Duodenal mucosa (tissue), 2 donors: ENCODE measurements around the gene PCDH12.

Source experiments
- H3K27ac ChIP-seq: one replicate; pipeline ENCODE4 v1.7.0; 2013; ENCODE audit warnings: low read depth, low read length
- H3K27me3 ChIP-seq, 2 donors: one replicate each; pipeline ENCODE4 v1.7.0; 2013; ENCODE audit warnings: low read length in 2 of 2, control low read depth in 1 of 2; ENCODE audit not compliant: insufficient read depth in 2 of 2, control insufficient read depth in 1 of 2
- H3K36me3 ChIP-seq, 2 donors: one replicate each; pipeline ENCODE4 v1.7.0; 2013; ENCODE audit warnings: low read length in 2 of 2, control low read depth in 1 of 2; ENCODE audit not compliant: insufficient read depth in 2 of 2, control insufficient read depth in 1 of 2
- H3K4me1 ChIP-seq, 2 donors: one replicate each; pipeline ENCODE4 v1.7.0; 2013; ENCODE audit warnings: low read length in 2 of 2, control low read depth in 1 of 2; ENCODE audit not compliant: insufficient read depth in 2 of 2, control insufficient read depth in 1 of 2
- H3K4me3 ChIP-seq, 2 donors: one replicate each; pipeline ENCODE4 v1.7.0; 2013; ENCODE audit warnings: low read length in 2 of 2, low read depth in 1 of 2
- H3K9ac ChIP-seq, 2 donors: one replicate each; pipeline ENCODE4 v1.7.0; 2013; ENCODE audit warnings: low read length in 2 of 2, low read depth in 1 of 2
- H3K9me3 ChIP-seq, 2 donors: one replicate each; pipeline ENCODE4 v1.7.0; 2013; ENCODE audit warnings: low read length in 2 of 2, control low read depth in 1 of 2; ENCODE audit not compliant: control insufficient read depth in 1 of 2

PCDH12 gene

DNA sequence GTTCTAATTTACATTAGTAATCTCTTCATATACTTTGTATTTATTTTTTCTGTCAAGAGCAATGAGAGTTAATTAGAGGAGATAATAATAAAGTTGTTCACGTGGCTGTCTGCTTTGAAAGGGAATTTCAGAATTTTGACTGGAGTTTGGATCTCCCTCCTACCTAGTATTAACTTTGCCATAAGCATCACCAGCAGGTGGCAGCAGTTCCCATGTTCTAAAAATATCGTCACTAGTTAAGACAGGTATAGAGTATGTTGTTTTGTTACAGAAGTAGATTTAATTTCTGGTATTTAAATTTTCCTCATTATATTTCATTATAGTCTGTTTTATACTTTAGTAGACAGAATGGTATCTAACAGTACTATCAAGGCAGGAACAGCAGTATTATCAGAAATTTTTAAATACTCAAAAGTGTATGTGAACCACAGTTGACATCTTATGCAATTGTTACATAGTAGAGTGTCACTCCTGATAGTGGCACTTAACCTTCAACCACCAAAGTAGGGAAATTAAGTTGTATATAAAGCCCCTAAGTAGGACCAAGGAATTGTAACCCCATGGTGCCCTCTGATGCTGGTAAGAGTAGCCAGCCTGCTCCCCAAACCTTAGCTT, 34.5 kb upstream of the PCDH12 start:
- Histone ChIP-seq H3K27me3 (no peaks in the 10 kb centered on the region), H3K9ac (no peak overlapping the region), H3K4me1 (peaks cover 2 to 4% of the 10 kb centered on the region in 2 donors), H3K4me3 (no peak overlapping the region), H3K27ac (no peak overlapping the region), H3K9me3 (no peaks in the 10 kb centered on the region), H3K36me3 (peaks cover 15 to 33% of the 10 kb centered on the region in 2 donors)

GRCh38 chr5:141989720-141990119, 31.7 kb upstream of the PCDH12 start:
- no peak overlapping the region for H3K9ac ChIP-seq
- H3K27me3 ChIP-seq: no peaks in the 10 kb centered on the region
- H3K4me1 ChIP-seq: no peaks in the 10 kb centered on the region
- H3K9me3 ChIP-seq: no peaks in the 10 kb centered on the region
- H3K36me3 ChIP-seq: peaks cover 28 to 48% of the 10 kb centered on the region in 2 donors
- H3K4me3 ChIP-seq: no peak overlapping the region
- H3K27ac ChIP-seq: no peak overlapping the region

- Histone ChIP-seq H3K4me3 (no peak overlapping the region), H3K27ac (no peak overlapping the region), H3K27me3 (no peaks in the 10 kb centered on the region), H3K4me1 (no peaks in the 10 kb centered on the region), H3K36me3 (peaks cover 31 to 60% of the 10 kb centered on the region in 2 donors), H3K9ac (no peak overlapping the region), H3K9me3 (no peaks in the 10 kb centered on the region)
These were observed 28.1 kb upstream of the PCDH12 start for GRCh38 chr5:141986072-141986471.

DNA sequence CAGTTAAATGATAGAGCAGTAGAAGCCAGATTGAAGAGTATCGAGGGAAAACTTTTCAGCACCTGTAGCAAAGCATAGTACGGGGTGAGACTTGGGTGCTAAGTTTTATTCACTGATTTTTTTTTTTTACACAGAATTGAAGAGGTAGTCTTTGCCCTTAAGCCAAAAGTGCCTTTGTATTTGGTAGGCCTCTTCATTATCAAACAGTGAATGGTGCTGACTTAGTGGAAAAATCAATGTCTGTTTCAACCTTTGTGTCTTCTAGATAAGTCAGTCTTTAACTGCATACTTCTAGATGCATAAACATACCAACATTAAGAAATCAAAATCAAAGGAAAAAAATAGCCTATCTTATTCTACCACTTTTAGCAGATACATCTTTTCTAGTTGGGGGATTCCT, 24.6 kb upstream of the PCDH12 start:
- no peak overlapping the region for H3K4me3 ChIP-seq
- H3K9ac ChIP-seq: no peak overlapping the region
- H3K9me3 ChIP-seq: no peaks in the 10 kb centered on the region
- H3K27ac ChIP-seq: no peak overlapping the region
- no peaks in the 10 kb centered on the region for H3K27me3 ChIP-seq
- peaks cover 40 to 72% of the 10 kb centered on the region in 2 donors for H3K36me3 ChIP-seq
- H3K4me1 ChIP-seq: peaks cover 10 to 14% of the 10 kb centered on the region in 2 donors

- H3K4me3 ChIP-seq: no peak overlapping the region
- no peaks in the 10 kb centered on the region for H3K9me3 ChIP-seq
- peaks cover 37 to 62% of the 10 kb centered on the region in 2 donors for H3K36me3 ChIP-seq
- H3K9ac ChIP-seq: no peak overlapping the region
- no peaks in the 10 kb centered on the region for H3K27me3 ChIP-seq
- no peak overlapping the region for H3K27ac ChIP-seq
- H3K4me1 ChIP-seq: peaks cover 10 to 28% of the 10 kb centered on the region in 2 donors
These were observed 20.4 kb upstream of the PCDH12 start for GRCh38 chr5:141978389-141978788.

DNA sequence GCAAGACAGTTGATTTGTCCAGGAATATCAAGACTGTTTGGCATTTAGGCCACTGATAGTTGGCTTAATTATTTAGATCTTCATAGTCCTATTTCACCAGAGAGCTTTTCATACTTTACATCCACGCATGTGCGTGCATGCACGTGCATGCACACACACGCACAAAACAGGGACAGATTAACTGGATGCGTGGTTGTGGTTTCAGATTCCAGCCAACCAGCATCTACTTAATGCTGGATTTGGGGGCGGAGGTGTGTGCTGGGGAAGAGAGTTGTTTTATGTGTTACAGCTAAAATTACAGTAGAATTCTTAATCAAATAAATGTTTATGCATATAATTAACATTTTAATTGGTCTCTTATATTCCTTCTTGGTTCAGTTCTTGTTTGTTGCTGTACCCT, 18.2 kb upstream of the PCDH12 start:
- Histone ChIP-seq H3K36me3 (peaks cover 35 to 58% of the 10 kb centered on the region in 2 donors), H3K4me1 (peaks cover 10 to 30% of the 10 kb centered on the region in 2 donors), H3K9me3 (no peaks in the 10 kb centered on the region), H3K9ac (no peak overlapping the region), H3K27me3 (no peaks in the 10 kb centered on the region), H3K4me3 (no peak overlapping the region), H3K27ac (no peak overlapping the region)

DNA sequence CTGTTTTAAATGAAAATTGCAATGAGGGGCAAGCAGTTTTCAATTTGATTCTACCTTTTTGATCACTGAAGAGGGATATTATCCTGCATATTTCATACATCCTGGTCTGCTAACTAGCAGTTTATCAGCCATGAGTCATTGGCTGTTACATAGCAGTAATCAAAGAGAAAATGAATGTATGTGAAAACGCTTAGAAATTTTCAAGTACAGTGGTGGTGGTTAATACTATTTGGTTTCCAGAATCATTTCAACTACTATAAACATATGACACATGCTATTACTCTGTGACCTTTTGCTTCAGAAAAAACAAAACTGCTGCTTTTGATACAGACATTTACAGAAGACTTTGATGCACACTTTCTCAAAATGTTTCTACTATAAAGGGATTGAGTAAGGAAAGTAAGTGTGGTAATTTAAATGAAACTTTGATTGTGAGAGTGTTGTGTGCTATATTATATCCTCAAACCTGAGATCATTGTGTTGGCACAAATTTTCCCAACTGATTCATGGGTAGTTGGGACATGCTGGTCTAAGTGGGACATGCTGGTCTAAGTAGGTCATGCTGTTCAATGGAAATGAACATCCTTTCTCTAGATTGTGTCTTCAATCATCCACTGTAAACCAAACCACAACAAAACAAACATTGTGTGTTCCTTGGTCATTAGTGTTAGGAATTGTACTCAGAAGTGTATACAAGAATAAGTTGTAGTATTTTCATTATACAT, 16.0 kb upstream of the PCDH12 start:
- Histone ChIP-seq H3K4me1 (peaks cover 21 to 43% of the 10 kb centered on the region in 2 donors), H3K27me3 (no peaks in the 10 kb centered on the region), H3K9ac (no peak overlapping the region), H3K4me3 (no peak overlapping the region), H3K36me3 (peaks cover 24 to 45% of the 10 kb centered on the region in 2 donors), H3K27ac (no peak overlapping the region), H3K9me3 (no peaks in the 10 kb centered on the region)

DNA sequence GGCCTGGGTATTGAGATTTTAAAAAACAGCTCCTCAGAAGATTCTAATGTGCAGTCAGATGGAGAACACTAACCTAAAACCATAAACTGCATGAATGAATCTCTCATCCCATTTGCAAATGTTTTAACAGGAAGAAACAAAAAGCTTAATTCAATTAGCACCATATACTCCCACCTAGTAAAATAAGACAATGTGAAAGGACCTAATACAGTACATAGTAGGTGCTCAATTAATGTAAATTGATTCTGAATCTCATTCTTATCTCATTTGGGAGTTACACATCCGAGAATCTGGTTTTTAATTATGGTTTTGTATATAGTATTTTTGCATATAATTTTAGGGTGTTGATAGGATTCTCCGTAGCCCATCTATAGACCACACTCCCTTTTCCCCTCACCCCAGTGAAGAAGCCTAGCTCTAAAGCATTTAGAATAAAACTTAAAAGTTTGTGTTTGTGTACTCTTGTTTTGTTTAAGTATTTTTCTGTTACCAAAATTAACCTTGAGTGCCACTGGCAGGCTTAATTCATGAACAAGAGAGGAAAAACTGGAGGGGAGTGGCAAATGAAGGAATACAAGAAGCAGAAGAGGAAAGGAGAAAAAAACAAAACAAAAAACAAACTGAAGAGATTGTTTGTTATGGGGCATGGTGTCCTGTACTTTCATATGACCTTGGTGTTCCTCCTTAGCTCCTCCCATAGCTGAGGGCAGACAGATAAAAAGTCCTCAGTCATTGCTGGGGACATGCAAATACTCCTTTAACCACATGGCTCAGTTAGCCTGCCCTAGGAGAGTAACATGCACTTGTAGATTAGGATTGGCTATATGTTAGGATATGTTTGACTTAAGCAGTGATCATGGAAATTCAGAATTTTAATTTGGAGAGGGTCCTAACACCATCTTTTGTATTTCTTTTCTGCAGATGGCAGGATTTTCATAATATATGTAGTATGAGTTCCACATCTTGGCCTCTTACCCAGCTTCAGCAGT, 12.1 kb upstream of the PCDH12 start:
- Histone ChIP-seq H3K27me3 (no peaks in the 10 kb centered on the region), H3K27ac (peak overlapping the region; percentile 98), H3K4me3 (peak overlapping the region; percentile 87 to 96), H3K36me3 (peaks cover 18 to 21% of the 10 kb centered on the region in 2 donors), H3K9me3 (no peaks in the 10 kb centered on the region), H3K9ac (peak overlapping the region; percentile 94 to 99), H3K4me1 (peaks cover 16 to 30% of the 10 kb centered on the region in 2 donors)

- Histone ChIP-seq H3K36me3 (peaks cover 8 to 14% of the 10 kb centered on the region in 2 donors), H3K27me3 (no peaks in the 10 kb centered on the region), H3K4me3 (peak within 1 kb of the TSS; percentile 87 to 96), H3K27ac (peak within 1 kb of the TSS; percentile 98), H3K9ac (peak within 1 kb of the TSS; percentile 94 to 99), H3K4me1 (peaks cover 16 to 22% of the 10 kb centered on the region in 2 donors), H3K9me3 (no peaks in the 10 kb centered on the region)
These were observed 11.1 kb upstream of the PCDH12 start, which contains the start of gene RNF14 for GRCh38 chr5:141968914-141969608. Gene RNF14 (plus strand): TSS chr5:141969105. CDS start chr5:141973589, 4,484 bp downstream.
